HG03045 (cell line): ENCODE results near the gene IL18RAP.

Experiments used
- ATAC-seq: cut with Tn5 transposase; IDR thresholded peaks from one replicate; pipeline ENCODE4 v1.9.1; 2021; ENCODE audit warnings: mild to moderate bottlenecking, moderate library complexity; ENCODE audit not compliant: unreplicated experiment

The IL18RAP gene

DNA sequence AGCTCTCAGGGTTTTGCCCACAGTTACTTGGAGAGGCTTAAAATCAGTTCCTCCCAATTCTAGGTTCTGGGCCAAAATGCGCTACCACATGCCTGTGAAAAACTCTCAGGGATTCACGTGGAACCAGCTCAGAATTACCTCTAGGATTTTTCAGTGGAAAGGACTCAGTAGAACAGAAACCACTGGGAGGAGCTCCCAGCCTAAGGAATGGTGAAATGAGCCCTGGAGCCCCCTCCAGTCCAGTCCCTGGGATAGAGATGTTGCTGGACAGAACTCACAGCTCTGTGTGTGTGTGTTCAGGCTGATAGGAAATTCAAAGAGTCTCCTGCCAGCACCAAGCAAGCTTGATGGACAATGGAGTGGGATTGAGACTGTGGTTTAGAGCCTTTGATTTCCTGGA, 29.0 kb downstream of the IL18RAP start:
- no peak for ATAC-seq

DNA sequence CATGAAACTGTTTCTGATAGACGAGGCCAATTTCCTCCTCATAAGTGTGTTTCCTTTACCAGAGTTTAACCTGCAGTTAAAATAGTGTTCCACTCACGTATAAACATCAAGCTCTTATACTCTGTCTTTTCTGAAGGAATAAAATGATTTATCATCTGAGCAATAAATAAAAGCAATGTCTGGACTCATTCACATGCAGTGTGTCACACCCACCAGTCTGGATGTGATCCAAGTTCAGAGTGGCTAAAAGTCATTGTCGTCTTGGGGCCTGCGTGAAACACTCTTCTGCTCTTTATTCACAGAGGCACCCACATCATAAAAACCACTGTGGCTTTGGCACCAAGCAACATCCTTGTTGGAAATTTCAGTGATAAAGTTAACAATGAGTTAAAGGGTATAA, 30.5 kb downstream of the IL18RAP start:
- ATAC-seq = no peak

DNA sequence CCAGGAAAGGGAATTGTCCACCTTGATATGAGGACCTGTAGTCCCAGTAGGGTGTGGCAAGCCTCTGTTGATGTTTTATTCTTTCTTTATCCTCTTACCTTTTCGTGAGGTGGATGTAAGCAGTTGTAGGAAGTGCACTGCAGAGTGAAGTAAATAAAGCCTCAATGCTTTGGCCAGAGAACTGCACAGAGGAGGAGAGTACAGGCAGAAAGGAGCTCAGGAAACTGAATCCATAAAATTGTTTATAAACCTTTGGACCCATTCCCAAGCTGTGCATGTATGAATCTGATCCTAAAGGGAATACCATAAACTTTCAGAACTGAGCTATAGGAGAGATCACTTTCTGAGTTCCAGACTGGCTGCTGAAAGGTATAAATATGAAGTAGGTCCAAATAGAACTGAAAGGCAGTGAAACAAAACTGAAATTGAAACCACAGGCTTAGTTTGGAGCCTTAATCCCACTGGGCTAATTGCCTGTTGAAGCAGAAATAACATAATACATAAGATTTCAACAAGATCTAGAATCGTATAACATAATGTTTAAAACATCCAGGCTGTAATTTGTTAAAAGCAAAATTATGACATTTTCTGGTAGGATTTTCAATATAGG, 32.2 kb downstream of the IL18RAP start:
- ATAC-seq = no peak

DNA sequence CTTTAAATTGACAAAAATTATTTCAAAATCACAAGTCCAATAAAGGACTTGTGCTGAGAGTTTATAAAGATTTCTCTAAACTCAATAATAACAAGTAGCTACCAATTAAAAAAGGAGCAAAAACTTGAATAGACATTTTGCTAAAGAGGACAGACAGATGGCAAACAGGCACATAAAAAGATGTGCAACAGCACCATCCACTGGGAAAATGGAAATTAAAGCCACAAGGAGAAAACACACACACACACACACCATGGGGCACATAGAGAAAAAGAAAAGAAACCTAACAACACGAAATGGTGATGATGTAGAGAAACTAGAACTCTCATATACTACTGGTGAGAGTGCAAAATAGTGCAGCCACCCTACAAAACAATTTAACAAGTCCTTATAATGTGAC, 37.5 kb downstream of the IL18RAP start:
- ATAC-seq = no peak

DNA sequence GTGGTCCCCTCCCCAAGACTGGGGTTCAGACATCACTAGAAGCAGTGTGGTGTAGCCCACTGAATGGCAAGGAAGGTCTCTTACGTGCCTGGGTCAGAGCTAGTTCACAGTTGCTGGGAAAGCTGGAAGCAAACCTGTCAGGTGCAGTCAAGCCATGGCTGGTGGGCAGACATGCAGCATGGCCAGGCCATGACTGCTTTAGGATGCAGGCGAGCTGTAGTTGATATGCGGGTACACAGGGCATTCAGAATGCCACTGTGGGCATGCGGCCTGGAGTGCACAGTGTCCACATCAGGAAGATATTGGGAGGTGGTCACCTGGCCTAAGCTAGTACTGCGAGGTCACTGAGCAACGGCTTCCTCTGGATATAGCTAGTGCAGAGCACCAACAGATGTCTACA, 38.2 kb downstream of the IL18RAP start:
- ATAC-seq = no peak

DNA sequence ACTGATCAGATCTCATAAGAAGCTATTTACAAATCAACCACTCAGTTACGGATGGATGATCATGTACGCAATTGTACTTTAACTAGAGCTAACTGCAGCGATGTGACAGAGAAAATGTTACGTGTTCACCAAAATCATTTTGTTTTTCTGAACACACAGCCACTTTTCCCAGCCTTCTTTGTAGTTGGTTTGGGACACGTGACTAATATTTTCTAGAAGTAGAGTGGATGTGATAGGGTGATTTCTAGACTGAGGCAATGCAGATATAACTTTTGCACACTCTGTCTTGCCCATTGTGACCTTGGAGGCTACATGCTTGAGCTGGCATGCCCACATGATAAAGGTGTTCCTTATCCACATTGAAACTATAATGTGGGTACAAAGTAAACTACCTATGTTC, 40.2 kb downstream of the IL18RAP start:
- no peak for ATAC-seq

DNA sequence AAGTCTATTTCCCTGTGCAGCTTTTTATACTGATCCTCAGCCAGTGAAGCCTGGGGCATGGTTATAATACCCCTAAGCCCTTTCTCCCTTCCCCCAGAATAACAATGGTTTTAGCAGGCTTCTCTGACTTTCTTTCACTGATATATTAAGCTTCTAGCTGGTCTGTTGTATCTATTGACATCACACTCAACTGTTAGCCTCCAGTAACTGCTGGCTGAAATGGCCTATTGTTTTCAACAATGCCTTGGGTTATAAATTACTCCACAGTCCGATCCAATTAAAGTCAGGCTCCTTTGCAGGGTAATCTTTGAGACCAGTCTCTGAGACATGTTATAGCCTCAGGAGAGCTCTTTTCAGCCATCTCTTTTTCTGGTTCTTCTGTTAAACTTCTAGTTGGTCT, 47.2 kb downstream of the IL18RAP start:
- no peak for ATAC-seq

DNA sequence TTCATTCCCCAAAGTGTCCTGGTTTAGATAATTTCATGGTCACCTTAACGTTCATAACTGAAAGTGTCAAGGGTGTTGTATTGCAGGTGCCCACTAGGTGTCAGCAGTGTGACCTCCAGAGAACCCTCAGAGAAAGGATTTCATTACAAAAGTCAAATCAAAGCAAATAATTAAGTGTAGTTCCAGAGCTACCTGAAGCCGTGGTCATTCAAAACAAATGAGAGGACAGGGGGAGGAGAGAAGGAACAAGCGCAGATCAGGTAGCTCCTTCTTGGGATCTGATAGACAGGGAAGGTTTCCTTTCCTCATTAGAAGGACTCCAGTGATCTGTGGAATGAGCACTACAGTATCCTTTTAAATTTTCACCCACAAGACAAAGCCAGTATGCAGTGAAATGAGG, 50.1 kb downstream of the IL18RAP start, which contains the start of gene SLC9A4:
SLC9A4 (plus strand) TSS at position 207 of the 400 bp plus-strand sequence. CDS start 534 bp downstream, outside the sequence.
- no peak for ATAC-seq

DNA sequence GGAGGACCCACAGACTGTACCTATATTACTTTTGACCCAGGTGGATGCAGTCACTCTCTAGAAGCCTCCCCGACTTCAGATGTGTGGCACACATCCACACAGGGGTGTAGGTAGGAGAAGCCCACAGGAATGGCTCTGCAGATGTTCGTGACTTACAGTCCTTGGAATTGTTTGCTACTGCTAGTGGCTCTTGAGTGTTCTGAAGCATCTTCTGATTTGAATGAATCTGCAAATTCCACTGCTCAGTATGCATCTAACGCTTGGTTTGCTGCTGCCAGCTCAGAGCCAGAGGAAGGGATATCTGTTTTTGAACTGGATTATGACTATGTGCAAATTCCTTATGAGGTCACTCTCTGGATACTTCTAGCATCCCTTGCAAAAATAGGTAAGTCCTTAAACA, 50.7 kb downstream of the IL18RAP start:
- ATAC-seq = no peak

DNA sequence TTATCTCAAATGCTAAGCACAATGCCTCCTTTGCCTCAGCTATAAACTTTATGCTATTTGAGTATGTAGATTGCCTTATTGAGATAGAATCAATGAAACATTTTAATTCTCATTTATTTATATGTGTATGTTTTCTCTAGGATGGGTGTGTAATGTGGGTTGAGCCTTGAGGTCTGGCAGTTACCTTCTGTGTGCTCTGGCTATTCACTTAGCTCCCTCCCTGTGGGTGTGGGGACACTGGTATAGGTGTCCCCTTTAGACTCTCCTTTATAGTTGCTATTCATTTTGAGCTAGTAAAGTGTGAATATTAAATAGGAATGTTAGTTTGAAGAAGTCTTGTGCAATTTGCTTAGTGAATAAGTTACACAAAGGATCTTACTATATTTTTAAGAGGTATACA, 51.8 kb downstream of the IL18RAP start:
- no peak for ATAC-seq

DNA sequence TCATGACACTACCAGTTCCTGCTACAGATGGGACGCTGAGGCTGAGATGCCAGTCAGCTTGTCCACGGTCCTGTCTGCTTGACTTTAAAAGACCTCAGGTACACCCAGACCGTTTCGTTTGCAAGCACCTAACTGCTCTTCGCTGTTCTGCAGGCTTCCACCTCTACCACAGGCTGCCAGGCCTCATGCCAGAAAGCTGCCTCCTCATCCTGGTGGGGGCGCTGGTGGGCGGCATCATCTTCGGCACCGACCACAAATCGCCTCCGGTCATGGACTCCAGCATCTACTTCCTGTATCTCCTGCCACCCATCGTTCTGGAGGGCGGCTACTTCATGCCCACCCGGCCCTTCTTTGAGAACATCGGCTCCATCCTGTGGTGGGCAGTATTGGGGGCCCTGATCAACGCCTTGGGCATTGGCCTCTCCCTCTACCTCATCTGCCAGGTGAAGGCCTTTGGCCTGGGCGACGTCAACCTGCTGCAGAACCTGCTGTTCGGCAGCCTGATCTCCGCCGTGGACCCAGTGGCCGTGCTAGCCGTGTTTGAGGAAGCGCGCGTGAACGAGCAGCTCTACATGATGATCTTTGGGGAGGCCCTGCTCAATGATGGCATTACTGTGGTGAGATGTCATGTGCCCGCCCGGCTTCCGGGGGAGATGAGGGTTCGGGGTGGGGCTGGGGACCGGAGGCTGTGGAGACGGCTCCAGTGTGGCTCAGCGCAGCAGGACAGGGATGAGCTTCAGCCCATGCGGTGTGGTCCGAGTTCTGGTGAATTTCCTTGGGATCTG, 55.9 kb downstream of the IL18RAP start:
- ATAC-seq = no peak

DNA sequence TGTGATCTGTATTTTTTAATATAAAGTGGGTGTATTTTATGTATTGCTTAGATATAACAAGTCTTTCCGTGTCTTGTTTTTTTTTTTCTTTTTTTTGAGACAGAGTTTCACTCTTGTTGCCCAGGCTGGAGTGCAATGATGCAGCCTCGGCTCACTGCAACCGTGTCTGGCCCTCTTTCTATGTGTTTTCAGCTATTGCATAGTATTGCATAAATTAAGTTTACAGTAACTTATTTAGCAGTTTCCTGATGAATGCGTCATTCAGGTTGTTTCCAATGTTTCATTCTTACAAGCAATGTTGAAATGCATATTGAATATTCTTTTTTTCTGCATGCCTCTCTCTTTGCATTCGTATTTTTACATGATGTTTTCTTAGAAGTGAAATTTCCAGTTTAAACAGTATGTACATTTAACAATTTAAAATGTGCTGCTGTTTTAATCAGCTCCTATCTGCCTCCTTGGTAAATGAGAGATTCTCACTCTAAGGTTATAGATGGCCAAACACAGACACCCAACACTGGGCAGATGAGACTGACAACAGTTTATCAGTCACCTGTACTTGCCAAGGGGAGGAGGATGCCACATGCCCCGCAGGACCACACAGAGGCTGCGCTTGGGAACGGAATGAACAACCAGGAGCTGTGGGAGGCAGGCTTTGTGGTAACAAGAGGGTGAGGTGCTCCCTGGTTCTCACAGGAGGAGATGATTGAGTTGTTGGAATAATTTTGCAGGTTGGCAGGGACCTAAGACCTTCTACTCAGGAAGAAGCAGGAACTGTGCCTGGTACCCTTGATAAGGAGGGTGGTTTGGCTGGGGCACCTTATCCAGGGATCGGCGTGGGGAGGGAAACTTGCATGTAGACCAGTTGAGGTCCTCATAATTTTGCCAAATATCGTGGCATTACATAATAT, 57.6 kb downstream of the IL18RAP start:
- no peak for ATAC-seq

DNA sequence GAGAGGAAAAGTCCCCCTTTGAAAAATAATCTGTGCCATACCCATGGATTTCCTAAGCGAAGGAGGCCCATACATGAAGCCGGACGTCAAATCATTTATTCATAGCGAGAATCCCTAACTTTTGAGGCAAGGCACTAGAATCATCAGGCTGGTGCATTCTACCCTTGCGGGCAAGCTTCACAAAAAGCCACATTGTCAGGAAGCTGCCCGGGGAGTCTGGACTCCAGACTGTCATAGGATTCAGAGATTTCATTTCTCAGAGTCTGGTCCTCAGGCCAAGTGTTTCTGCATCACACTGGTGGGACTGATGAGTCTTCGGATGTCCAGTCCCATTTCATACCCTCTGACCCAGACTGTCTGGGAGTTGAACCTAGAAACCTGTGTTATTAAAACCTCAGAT, 59.0 kb downstream of the IL18RAP start:
- no peak for ATAC-seq

DNA sequence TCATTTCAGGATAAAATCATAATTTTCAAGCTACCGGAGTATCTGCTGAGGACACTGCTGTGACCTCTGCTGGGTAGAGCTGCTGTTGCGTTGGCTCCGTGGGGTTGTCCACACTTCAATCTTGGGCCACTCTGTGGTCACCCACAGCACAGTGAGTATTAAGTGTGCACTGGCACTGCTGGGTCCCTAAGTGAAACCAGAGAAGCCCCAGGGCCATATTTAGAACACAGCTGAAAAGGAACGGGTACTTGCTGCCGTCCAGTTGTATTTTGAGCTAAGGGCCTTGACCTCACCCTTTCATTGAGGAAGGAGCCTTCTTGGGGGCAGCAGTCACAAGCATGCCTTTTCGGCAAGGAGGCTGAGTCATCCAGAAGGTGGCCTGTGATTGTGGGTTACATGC, 60.1 kb downstream of the IL18RAP start:
- no peak for ATAC-seq

DNA sequence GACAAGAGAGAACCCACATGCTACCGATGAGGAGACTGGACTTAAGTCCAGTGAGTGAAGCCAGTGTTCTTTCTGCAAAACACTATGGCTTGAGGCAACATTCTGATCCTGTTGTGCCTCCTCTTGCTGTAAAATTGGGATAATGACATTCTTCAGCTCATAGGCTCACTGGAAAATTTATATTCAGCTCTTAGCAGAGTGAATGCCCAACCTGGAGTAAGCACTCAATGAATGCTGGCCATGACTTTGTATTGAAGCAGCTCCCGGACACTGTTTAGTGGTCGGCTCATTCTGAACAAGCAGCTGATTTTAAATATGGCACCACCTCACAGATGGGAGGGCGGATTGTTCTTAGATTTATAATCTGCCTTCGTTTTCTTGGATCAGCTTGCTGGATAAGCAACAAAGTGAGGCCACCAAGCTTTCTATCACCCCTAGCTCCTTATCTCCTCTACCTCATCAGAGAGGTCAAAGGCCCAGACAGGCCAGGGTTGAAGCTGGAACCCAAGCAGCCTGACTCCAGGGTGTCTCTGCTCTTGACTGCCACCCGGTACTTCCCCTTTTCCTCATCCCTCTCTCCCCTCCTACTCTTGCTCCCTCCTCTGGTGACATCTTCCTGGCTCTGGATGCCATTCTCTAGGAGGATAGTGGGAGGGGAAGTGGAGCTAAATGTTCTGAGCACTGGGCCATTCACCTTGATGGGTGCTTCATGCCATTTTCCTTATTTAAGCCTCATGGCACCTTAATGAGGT, 61.5 kb downstream of the IL18RAP start:
- no peak for ATAC-seq

DNA sequence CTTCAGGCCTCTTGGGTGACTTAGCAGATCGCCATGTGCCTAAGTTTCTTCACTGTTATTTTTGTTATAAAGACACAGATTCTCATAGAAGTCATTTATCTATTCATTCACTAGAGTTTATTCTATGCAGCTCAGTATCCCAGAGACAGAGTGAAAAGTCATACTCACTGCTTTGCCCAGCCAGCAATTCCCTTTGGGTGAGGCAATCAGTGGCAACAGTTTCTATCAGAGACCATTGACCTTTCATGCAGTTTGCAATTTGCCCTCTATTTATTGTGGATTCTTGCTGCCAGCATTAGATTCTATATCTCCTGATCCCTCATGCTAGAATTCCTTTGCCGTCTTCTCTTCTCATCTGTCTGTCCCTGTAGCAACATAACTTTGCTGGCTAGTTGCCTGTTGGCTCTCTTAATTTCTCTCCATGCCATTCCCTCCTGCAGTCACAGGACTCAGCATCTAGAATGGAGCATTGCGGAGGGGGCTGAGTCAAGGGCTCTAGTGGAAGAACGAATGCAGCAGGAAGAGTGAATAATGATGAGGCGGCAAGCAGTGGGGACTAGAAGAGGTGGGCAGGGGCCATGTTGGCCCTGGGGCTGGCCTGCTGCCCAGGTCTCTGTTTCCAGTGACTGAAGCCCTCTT, 62.3 kb downstream of the IL18RAP start:
- no peak for ATAC-seq

DNA sequence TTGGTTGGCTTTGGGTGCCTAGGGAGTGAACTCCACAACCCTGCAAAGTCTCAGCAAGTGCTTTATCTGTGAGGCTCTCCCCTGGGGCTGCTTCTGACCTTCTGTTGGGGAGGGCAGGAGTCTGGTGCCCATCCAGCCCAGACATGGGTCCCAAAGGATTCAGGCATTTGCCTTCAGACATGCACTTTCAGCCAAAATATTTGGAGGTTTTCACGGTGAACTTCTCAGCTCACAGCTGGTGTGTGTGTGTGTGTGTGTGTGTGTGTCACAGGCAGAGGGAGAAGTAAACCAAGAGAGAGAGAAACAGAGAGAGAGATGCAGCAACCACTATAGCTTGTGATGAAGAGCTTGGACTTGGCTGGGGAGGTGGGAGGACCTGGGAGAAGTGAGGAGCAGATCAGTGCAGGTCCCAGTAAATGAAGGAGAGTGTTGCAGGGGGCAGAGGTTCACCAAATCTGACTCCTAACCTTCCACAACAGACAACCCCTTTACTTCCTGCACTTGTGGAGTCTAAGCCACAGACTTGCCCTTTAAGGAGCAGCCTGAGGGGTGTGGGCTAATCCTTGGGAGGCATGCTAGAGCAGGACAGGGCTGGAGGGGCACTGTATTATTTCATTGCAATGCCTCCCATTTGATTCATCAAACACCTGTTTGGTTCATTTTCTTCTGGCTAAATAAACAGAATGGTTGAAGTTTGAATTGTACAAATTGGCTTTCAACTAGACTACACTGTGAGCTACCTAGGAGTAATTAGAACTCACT, 64.2 kb downstream of the IL18RAP start:
- no peak for ATAC-seq

DNA sequence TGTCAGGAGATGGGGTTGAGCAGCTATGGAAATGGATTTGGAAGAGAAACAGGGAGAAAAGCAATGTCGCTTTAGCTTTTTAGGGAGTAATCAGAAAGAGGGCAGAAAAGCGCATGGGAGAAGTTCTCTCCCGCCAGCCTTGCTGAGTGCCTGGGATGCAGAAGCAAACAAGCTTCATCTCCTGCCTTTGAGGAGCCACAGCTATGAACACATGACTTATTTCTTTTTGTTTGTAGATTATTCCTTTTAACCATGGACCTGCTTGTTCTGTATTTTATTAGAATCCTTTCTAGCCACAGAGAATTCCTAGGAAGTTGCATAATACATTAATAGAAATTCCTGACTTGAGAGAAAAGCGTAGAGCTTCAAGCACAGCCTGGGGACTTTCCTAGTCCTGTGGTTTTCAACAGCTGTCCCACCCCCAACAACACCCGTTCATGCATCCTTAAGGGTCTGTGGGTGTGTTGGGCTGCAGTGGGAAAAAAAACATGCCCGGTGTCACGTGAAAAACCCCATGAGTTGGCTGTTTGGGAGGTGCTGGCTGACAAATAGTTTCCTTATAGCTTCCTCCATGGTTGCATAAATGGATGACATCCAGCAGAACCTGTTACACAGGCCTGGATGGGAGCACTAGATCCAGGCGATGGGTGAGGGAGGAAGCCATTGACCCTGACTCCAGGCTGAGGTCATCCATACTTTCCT, 65.0 kb downstream of the IL18RAP start:
- ATAC-seq = no peak

DNA sequence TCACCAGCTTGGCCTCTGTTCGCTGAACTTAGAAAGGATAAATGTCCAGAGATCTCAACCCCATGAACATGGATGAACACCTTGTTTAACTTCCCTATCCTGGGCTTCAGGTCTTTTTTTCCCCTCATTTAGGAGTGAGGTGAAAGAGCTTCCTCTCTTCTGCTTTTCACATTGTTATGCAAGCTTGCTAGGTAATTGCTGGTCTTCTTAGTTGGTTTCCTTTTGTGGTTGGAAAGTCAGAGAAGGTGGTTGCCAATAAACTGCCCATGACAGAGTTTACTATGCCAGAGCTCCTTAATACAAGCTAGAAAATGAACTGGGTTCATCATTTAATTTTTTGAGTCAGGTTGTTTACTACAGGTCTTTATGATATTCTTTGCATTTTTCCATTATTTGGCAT, 66.7 kb downstream of the IL18RAP start:
- ATAC-seq = no peak
